Vagina (tissue), 2 donors: ENCODE results near the gene LGR4. TPM values are rescaled to one million over a fixed set of nuclear protein-coding genes. Genes with fewer than 3 reads are reported as not detected.

Experiments used
- DNase-seq, 2 donors: peaks; one replicate each; pipeline ENCODE4 v3.0.0-alpha.2; 2017; ENCODE audit errors: extremely low spot score in 2 of 2
- H3K27ac ChIP-seq: fragments of 200-600 bp; sonication (generic); one replicate; pipeline ENCODE4 v1.5.1; 2019
- H3K27me3 ChIP-seq: fragments of 200-600 bp; sonication (generic); one replicate; pipeline ENCODE4 v1.5.1; 2019
- H3K36me3 ChIP-seq, 2 donors: fragments of 200-600 bp; sonication (generic); one replicate each; pipeline ENCODE4 v1.5.1; 2017 to 2019
- H3K4me1 ChIP-seq: fragments of 200-600 bp; sonication (generic); one replicate; pipeline ENCODE4 v1.5.1; 2019
- H3K4me3 ChIP-seq, 2 donors: fragments of 200-600 bp; sonication (generic); 1 replicate in 1 of 2; 2 replicates in 1 of 2; pipeline ENCODE4 v1.5.1; 2016 to 2019
- H3K9me3 ChIP-seq: fragments of 200-600 bp; sonication (generic); one replicate; pipeline ENCODE4 v1.5.1; 2019
- POLR2A ChIP-seq, 2 donors: fragments of 450-650 bp; IDR thresholded peaks; one replicate each; pipeline ENCODE4 v1.6.1; 2017; ENCODE audit warnings: antibody characterized with exemption in 2 of 2, mild to moderate bottlenecking in 2 of 2, moderate library complexity in 2 of 2
- POLR2AphosphoS5 ChIP-seq, 2 donors: sonication (generic); formaldehyde crosslinking; IDR thresholded peaks; one replicate each; pipeline ENCODE4 v1.9.0; 2017; ENCODE audit warnings: antibody characterized with exemption in 2 of 2, mild to moderate bottlenecking in 2 of 2, low read depth in 1 of 2; ENCODE audit not compliant: insufficient read depth in 1 of 2
- intact Hi-C: fragments of 100-400 bp; cut with DNase I; formaldehyde crosslinking; loops from one replicate; pipeline ENCODE4 v1.15.1; 2023
- total RNA-seq: library from RNA; depleted of rRNA; stranded (reverse); fragments of >200 nt; gene quantifications from one replicate; pipeline ENCODE4 v1.2.3, GENCODE V29; 2016
- TF ChIP-seq, protein P1 (sequence below), 3 experiments: fragments of 450-650 bp in 2 of 3; fragments of 200-600 bp in 1 of 3; sonication (generic) in 1 of 3; IDR thresholded peaks; one replicate each; pipeline ENCODE4 v1.5.1; 2017 to 2019; ENCODE audit warnings: antibody characterized with exemption in 3 of 3, mild to moderate bottlenecking in 2 of 3, moderate library complexity in 2 of 3

Gene LGR4
- total RNA-seq, 1 donor from 2014 or later: 65.6 TPM

DNA sequence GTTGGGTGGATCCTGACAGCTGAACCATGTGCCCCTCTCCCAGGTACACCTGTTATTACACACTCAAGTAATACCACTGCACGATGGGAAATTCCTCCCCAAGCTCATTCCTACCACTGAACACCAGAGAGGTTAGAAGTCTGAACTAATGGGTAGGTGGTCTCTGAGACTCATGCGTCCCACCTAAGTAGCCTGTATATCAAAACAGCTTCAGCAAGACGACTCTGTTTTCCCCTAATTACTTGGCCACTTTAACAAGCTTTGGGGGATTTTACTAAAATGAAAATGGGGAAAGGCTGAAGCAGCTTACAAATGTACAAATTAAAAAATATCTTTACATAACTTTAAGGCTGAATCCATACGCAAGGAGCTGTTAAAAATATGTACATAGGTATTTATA is 29.4 kb downstream of the LGR4 start:
- Histone ChIP-seq H3K27ac (no peak overlapping the region), H3K27me3 (no peaks in the 10 kb centered on the region), H3K4me1 (peaks cover 7% of the 10 kb centered on the region), H3K4me3 (no peak overlapping the region), H3K36me3 (no peaks in the 10 kb centered on the region), H3K9me3 (no peaks in the 10 kb centered on the region)
- TF ChIP-seq, protein P1, sequence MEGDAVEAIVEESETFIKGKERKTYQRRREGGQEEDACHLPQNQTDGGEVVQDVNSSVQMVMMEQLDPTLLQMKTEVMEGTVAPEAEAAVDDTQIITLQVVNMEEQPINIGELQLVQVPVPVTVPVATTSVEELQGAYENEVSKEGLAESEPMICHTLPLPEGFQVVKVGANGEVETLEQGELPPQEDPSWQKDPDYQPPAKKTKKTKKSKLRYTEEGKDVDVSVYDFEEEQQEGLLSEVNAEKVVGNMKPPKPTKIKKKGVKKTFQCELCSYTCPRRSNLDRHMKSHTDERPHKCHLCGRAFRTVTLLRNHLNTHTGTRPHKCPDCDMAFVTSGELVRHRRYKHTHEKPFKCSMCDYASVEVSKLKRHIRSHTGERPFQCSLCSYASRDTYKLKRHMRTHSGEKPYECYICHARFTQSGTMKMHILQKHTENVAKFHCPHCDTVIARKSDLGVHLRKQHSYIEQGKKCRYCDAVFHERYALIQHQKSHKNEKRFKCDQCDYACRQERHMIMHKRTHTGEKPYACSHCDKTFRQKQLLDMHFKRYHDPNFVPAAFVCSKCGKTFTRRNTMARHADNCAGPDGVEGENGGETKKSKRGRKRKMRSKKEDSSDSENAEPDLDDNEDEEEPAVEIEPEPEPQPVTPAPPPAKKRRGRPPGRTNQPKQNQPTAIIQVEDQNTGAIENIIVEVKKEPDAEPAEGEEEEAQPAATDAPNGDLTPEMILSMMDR (IDR thresholded peaks at IDR 0.05): no peak
- TF ChIP-seq POLR2A (IDR thresholded peaks at IDR 0.05) (no peak), POLR2AphosphoS5 (IDR thresholded peaks at IDR 0.05; ENCODE audit: insufficient read depth in 1 of 2, low read depth in 1 of 2) (no peak)
- intact Hi-C loops: no loop called here
- no peak for DNase-seq

DNA sequence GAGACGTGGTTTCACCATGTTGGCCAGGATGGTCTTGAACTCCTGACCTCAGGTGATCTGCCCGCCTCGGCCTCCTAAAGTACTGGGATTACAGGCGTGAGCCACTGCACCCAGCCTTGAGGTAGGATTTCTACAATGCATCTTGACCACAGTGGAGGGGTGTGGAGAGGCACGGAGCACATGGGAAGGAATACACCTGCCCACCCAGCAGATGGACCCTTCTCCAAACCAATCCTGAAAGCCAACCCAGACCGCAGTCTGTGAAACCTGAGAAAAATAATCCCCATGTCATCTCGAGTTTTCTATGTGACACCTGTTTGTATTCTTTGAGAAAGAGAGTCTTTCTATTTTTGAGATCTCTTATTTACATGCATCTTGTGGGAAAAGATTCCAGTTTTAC is 32.5 kb downstream of the LGR4 start:
- Histone ChIP-seq H3K36me3 (no peaks in the 10 kb centered on the region), H3K9me3 (no peaks in the 10 kb centered on the region), H3K27ac (no peak overlapping the region), H3K4me1 (peaks cover 6% of the 10 kb centered on the region), H3K27me3 (no peaks in the 10 kb centered on the region), H3K4me3 (no peak overlapping the region)
- DNase-seq: no peak
- TF ChIP-seq POLR2A (IDR thresholded peaks at IDR 0.05): no peak
- no peak for TF ChIP-seq POLR2AphosphoS5 (IDR thresholded peaks at IDR 0.05; ENCODE audit: insufficient read depth in 1 of 2, low read depth in 1 of 2)
- TF ChIP-seq, protein P1 (IDR thresholded peaks at IDR 0.05): no peak
- intact Hi-C loops: no loop called here

DNA sequence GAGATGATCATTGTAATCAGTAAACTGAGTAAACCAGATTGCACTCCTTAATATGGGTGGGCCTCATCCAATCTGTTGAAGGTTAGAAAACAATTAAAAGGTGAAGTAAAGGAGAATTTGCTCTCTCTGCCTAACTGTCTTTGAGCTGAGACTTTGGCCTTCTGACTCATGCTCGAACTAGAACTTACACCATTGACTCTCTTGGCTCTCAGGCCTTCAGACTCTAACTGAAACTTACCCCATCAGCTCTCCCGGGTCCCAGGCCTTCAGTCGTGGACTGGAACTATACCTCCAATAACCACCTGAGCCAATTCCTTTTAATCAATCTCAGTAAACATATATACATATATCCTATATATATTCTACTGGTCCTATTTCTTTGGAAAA is 34.0 kb downstream of the LGR4 start:
- Histone ChIP-seq H3K9me3 (no peaks in the 10 kb centered on the region), H3K27ac (no peak overlapping the region), H3K4me3 (no peak overlapping the region), H3K36me3 (no peaks in the 10 kb centered on the region), H3K27me3 (no peaks in the 10 kb centered on the region), H3K4me1 (no peaks in the 10 kb centered on the region)
- intact Hi-C loops: no loop called here
- no peak for DNase-seq
- TF ChIP-seq POLR2AphosphoS5 (IDR thresholded peaks at IDR 0.05; ENCODE audit: insufficient read depth in 1 of 2, low read depth in 1 of 2) (no peak), POLR2A (IDR thresholded peaks at IDR 0.05) (no peak)
- TF ChIP-seq, protein P1 (IDR thresholded peaks at IDR 0.05): no peak

DNA sequence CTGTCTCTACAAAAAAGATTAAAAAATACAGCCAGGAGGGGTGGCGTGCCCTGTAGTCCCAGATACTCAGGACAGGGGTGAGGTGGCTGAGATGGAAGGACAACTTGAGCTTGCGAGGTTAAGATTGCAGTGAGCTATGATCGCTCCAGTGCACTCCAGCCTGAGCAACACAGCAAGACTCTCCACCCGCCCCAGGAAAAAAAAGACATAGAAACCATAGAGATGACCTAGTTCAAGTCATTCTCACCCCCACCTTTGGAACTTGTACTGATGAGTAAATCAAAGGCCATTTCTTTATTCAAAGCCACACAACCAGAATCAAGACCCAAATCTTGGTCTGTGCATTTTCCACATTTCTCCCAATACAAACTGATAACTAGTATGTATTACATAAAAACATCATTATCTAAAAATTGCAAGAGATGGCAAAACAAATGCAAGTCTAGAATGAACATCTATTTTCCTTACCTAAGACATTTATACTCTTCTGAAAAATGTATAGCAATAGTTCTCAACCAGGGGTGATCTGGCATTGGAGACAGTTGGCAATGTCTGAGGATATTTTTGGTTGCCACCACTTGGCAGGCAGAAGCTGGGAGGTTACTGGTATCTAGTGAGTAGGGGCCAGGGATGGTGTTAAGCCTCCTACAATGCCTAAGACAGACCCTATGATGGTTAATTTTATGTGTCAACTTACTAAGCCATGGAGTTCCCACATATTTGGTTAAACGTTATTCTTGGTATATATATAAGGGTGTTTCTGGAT is 34.6 kb downstream of the LGR4 start:
- H3K27me3 ChIP-seq: no peaks in the 10 kb centered on the region
- H3K36me3 ChIP-seq: no peaks in the 10 kb centered on the region
- no peak for DNase-seq
- H3K27ac ChIP-seq: no peak overlapping the region
- H3K9me3 ChIP-seq: no peaks in the 10 kb centered on the region
- H3K4me1 ChIP-seq: no peaks in the 10 kb centered on the region
- no peak overlapping the region for H3K4me3 ChIP-seq
- no peak for TF ChIP-seq POLR2A (IDR thresholded peaks at IDR 0.05)
- TF ChIP-seq POLR2AphosphoS5 (IDR thresholded peaks at IDR 0.05; ENCODE audit: insufficient read depth in 1 of 2, low read depth in 1 of 2): no peak
- TF ChIP-seq, protein P1 (IDR thresholded peaks at IDR 0.05): no peak
- intact Hi-C loops: no loop called here

DNA sequence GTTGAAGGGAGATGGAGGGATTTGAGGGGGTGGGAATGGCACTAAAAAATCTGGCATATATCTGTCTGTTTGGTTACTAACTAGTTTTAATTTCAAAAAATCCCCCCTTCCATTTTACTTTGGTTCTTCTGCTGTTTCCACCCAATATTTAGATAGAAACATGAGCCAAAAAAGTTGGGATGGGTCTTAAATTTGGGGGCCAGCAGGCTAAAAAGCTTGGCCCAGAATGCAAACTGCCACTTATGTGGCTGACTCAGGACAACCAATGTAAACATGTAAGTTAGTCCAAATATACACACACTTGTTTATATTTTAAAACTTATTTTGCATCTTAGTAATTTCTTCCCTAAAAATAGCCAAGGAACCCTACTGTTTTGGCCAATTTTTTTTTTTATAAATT is 35.7 kb downstream of the LGR4 start:
- TF ChIP-seq, protein P1 (IDR thresholded peaks at IDR 0.05): no peak
- no peak for TF ChIP-seq POLR2AphosphoS5 (IDR thresholded peaks at IDR 0.05; ENCODE audit: insufficient read depth in 1 of 2, low read depth in 1 of 2)
- no peak for TF ChIP-seq POLR2A (IDR thresholded peaks at IDR 0.05)
- no peaks in the 10 kb centered on the region for H3K36me3 ChIP-seq
- no peaks in the 10 kb centered on the region for H3K27me3 ChIP-seq
- intact Hi-C loops: no loop called here
- DNase-seq: no peak
- H3K27ac ChIP-seq: no peak overlapping the region
- H3K4me3 ChIP-seq: no peak overlapping the region
- no peaks in the 10 kb centered on the region for H3K4me1 ChIP-seq
- no peaks in the 10 kb centered on the region for H3K9me3 ChIP-seq
